Measurements from ENCODE around the gene CHL1. TPM values are rescaled to one million over a fixed set of nuclear protein-coding genes. Genes with fewer than 3 reads are reported as not detected.
A peak's percentile ranks its signal among the peaks of the same experiment; 100 is the strongest.

Gene CHL1
- total RNA-seq, 1 donor from 2014 or later: 252 TPM

DNA sequence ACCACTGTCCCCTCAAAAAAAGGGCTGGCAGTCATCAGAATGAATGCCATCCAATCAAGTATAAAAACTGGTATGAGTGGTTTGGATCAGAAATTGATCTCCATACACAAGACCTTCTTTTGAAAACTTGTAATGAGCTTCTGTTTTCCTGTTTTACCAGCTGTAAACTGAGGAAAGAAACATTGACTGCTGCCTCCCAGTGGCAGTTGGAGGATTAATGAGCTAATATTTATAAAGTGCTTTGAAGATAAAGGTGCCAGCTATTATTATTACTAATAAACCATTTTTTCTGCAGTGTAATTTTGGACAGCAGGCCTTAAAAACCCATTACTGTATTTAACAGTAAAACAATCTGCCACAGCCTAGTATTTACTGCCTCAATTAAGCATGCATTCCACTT, 11.4 kb downstream of the CHL1 start:
- ATAC-seq: no peak
- intact Hi-C loops (cut with DNase I): no loop called here
- DNase-seq (ENCODE audit: low spot score): no peak

DNA sequence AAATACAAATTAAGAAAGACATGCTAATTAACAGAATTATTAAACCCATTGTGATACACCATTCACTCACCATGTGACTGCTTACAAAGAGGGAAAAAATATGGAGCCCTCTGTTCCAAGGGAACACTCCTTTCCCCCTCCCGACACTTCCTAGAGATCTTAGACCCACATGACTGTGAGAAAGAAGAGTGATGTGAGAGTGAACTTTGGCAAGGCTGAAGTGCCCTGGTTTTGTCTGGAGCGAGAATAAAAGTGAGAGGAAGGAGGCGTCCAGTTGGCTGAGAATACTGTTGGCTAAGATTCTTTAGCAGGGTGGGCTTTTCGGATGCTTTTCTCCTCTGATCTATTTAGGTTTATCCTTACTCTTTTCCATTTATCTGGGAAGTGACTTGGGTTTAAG, 14.1 kb downstream of the CHL1 start:
- no peak for DNase-seq (ENCODE audit: low spot score)
- intact Hi-C loops (cut with DNase I): no loop called here
- ATAC-seq: no peak

DNA sequence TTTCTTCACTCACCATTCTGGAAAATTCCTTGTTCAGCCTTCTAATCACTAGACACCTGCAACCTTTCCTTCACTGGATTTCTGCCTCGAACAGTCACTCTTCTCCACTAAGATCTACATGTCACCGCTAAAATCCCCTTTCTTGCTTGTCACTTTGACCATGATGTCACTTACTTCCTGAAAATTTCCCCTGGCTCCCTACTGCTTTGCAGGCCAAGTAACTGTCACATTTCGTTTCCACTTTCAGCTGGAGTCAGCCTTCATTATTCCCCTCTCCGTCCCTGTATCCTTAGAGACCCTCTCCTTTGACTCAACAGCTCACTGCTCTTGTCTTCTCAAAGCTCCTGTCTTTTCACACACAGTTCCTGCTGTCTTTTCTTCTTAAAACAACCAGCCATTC, 15.9 kb downstream of the CHL1 start:
- intact Hi-C loops (cut with DNase I): no loop called here
- ATAC-seq (no peak), DNase-seq (ENCODE audit: low spot score) (no peak)

DNA sequence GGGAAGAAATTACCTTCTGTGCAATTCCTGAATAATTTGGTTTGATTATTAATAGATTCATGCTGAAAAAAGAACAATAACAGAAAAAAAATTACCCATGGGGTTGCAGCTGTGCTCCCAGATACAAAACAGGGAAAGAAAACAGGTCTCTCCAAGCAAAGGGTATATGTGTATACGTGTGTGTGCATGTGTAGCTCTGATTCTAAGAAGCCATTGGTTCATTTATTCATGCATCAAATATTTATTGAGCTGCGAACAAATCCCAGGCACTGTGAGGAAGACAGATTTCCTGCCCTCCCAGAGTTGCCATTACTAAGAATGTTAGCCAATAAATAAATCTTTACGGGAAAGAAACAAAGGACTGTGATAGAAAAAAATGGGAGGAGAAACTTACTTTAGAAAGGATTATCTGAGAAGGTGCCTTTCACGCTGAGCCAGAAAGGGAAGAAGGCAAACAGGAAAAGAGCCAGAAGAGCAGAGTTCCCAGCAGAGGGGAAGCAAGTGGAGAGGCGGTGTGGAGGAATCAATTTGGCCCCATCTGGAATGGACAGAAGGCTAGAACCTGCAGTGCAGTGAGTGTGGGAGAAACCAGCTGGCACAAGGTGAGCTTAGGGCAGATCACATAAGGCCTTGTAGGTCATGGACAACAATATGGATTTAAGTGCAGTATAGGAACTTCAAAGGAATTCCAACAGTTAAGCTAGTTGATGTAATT, 20.7 kb downstream of the CHL1 start:
- DNase-seq (ENCODE audit: low spot score) (no peak), ATAC-seq (no peak)
- intact Hi-C loops (cut with DNase I): no loop called here

DNA sequence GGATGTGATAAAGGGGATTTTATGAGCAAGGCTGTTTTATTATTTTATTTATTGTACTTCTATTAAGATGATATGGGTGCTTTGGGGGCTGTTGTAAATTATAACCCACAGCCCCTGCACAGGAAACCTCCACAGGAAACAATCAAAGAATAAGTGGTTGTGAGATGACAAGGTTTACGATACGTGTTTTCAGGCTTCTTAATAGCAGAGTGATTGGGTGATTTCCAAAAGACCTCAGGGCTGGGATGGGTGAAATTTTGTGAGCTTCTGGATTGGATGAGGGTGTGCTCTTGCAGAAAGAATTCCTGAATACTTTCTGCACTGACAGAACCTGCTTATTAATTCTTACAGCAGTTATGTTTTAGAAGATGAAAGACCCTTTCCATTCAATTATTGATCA, 21.4 kb downstream of the CHL1 start:
- DNase-seq (ENCODE audit: low spot score) (no peak), ATAC-seq (no peak)
- intact Hi-C loops (cut with DNase I): no loop called here

DNA sequence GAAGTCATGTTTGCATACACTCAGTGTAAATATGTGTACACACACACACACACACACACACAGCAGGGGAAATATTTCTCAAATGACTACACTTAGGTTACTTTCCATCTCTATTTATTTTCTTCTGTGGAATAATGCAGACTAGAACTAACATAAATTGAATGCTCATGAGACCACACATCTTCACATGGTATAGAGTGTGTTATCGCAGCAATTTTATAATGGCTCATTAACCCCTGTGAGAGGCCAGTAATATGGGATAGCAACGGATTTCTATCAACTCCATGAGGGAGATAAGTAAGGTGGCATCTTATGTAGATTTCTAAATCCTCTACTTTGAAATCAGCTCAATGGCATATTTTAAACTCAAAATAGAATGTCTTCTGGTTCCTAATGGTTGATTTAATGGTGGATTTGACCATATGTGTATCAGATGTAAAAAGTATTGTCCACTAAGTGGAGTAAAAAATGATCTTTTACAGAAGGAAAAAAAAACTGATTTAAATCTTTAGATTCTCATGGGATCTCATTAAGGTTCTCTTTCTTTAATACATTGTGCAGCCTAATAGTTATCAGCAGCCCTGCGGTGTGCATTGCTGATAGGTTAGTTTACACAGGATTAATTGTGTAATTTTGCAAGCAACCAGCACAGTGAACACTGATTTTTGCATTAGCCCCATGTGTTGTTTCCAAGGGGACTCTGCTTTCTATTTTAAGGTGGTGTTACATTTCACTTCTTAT, 32.0 kb downstream of the CHL1 start:
- intact Hi-C loops (cut with DNase I): no loop called here
- no peak for ATAC-seq
- no peak for DNase-seq (ENCODE audit: low spot score)

DNA sequence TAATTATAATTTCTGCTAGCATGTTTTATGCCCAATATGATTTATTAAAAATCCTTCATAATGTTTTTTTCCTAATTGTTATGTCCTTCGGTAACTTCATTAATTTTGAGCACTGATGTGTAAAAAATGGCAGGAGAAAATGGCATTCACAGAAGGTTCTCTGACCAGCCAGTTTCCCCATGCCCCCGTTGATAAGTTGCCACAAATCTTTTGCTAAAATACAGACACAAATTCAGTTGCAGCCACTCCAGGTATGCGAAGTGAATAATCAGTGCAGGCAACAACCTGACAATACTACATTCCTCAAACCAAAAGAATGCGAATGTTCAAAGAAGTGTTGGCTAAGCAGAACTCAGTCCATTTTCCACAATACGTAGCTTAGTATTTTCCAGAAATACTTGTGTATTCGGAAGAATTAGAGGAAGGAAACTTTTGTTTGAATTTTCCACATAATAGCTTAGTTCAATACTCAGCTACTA, 32.7 kb downstream of the CHL1 start:
- intact Hi-C loops (cut with DNase I): no loop called here
- ATAC-seq (no peak), DNase-seq (ENCODE audit: low spot score) (no peak)

DNA sequence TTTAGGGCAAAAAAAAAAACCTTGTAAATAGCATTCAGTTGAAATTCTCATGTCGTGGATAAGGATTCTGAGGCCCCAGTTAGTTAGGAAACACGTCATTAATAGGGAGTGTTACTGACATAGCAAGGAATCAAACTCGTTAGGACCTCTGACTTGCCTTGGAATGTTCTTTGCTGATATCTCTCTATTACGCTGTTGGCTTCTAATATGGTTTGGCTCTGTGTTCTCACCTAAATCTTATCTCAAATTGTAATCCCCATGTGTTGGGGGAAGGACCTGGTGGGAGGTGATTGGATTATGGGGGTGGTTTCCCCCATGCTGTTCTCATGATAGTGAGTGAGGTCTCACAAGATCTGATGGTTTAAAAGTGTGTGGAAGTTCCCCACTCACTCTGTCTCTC, 40.3 kb downstream of the CHL1 start:
- ATAC-seq (no peak), DNase-seq (ENCODE audit: low spot score) (no peak)
- intact Hi-C loops (cut with DNase I): no loop called here

DNA sequence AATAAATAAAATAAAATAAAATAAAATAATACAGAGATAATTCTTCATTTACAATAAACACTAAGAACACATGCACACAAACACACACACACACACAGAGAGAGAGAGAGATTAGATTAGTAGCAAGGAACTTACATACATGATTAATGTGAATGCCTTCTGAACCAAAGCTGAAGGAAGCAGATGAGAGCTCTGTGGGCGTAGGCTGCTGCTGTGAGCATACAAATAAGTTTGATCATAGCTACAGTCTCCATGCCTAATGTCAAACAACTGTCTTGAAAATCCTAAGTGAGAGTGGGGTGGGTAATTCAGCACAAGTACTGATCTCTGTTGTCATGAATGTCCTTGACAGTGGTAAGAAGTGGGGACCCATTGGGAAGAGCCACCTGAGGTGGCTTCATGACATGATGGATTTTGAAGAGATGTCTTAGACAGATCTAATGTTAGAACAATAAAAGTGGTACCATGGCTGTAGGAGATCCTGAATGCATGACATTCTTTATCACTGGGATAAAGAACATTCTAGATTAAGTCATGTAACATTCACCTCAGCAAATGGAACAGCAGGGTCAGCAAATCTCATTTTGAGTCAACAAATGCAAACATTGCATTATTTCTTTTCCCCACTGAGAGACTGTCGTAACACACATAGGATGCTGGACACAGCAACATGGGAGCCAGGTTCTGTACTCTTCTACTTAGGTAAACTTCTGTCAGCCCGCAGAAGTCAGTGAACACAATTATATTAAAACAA, 46.2 kb downstream of the CHL1 start:
- no peak for DNase-seq (ENCODE audit: low spot score)
- ATAC-seq: no peak

DNA sequence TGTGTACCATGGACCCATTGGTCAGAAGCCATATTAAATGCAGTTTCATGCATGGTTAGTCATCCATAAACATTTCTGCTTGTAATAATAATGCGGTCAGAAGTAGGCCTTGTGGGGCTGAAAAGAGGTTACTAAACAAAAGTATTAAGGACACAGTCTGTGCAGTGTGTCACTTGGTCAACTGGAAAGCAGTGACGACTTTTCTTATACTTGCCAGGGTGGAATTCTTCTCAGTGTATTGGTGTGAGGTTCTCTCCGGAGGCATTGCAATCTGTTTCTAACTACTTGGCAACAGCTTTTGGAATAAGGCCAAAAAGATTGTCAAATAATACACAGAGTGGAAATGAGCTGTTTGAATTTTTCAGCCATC, 46.8 kb downstream of the CHL1 start:
- intact Hi-C loops (cut with DNase I): no loop called here
- peak; percentile 72 for ATAC-seq
- DNase-seq (ENCODE audit: low spot score): no peak

More for the DNA sequence above, 46.2 kb downstream of the CHL1 start:
- intact Hi-C loops (cut with DNase I): no loop called here

DNA sequence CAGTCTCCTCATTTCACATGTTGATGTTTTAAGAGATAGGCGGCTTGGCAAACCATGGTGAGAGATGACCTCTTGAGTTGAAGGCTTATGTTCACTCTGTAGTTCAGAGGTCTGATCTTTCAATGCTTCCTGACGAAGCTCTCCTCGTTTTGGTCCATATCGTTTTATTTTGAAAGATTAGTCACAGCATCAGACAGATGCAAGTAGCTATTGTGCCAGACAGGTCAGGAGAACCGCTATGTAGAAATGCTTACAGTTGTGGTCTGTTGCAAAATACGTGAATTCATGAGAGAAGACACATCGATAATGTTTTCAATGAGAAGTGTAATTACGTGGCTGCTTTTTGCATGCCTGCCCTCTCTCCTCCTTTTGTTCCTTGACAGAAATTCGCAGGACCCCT, 47.5 kb downstream of the CHL1 start:
- intact Hi-C loops (cut with DNase I): no loop called here
- no peak for DNase-seq (ENCODE audit: low spot score)
- ATAC-seq: no peak

DNA sequence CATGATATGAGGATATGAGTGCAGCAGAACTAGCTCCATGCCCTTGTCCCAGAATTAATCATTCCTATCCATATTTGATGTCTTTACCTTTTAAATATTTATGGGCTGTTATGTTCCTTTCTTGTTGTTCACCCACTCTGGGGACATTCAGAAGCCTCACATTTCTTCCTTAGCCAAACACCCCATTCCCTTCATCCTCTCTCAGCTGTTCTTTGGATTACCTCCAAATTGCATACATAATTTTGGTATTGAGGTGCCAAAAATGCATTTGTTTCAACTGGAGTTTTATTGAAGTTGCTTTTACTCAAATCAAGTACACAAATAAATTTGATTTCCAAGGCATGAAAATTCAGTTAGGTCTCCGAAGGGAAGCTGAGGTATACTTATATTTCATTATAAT, 51.4 kb downstream of the CHL1 start:
- ATAC-seq: no peak
- intact Hi-C loops (cut with DNase I): no loop called here
- no peak for DNase-seq (ENCODE audit: low spot score)

DNA sequence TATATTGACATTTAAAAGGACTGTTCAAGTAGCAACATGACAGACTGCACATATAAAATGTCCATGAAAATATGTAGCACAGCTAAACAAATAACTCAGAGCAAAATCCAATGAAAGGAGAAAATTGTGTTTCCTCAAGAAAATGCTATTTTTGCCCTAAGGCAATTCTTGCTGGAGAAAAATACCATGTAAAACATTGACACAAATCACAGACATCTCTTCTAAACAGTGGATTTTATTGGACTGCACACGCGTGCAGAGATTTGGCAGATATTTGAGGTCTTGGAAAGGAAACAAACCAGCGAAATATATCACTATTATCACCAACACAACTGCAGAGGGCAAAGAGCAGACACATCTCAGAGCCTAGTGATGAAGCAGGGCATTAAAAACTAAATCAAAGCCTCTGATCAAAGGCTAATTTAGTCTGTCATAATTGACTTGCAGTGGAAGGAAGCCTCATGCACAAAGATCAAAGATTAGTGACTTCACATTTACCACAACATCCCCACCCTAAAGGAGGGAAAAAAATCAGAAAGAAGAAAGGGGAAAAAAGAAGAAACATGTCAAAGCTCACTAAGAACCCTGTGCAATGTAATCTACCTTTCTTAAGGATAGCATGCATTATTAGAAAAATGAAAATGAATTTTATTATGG, 52.4 kb downstream of the CHL1 start:
- DNase-seq (ENCODE audit: low spot score) (no peak), ATAC-seq (no peak)
- intact Hi-C loops (cut with DNase I): no loop called here

DNA sequence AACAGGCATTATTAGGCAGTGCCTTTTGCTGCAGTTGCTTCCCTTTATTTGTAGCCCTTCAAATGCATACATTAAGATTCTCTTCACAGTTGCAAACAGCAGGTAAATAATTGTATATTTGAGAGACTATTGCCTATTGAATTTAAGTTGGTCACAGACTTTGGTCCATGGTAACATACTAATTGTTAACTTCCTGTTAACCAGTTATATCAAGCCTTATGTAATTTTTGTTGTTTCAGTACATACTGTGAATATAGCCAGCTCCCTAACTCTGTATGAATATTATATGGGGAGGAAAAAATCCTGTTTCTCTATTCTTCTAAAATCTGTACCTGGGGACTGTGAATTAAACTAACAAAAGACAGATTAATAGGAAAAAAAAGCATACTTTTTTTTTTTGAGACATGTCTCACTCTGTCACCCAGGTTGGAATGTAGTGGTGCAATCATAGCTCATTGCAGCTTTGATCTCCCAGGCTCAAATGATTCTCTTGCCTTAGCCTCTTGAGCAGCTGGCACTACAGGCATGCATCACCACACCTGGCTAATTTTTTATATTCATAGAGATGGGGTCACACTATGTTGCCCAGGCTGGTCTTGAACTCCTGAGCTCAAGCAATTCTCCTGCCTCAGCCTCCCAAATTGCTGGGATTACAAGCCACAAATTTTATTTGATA, 53.2 kb downstream of the CHL1 start:
- DNase-seq (ENCODE audit: low spot score): no peak
- intact Hi-C loops (cut with DNase I): no loop called here
- no peak for ATAC-seq

DNA sequence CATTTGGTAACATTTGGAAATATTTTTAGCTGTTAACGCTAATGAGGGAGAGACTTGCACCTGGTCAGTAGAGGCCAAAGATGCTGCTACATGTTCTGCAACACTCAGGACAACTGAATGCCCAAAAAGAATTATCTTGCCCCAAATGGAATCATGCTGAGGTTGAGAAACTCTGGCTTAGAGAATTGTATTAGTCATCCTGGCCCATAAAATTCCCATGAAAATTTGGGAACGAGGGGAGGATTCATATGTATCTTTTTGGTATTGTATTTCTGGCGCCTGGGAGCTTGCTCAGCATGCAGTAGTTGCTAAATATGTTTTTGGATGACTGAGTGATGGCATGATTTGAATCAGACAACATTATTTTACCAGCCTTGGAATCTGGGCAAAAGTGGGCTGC, 59.9 kb downstream of the CHL1 start:
- peak; percentile 62 for ATAC-seq
- intact Hi-C loops (cut with DNase I): no loop called here
- DNase-seq (ENCODE audit: low spot score): no peak

DNA sequence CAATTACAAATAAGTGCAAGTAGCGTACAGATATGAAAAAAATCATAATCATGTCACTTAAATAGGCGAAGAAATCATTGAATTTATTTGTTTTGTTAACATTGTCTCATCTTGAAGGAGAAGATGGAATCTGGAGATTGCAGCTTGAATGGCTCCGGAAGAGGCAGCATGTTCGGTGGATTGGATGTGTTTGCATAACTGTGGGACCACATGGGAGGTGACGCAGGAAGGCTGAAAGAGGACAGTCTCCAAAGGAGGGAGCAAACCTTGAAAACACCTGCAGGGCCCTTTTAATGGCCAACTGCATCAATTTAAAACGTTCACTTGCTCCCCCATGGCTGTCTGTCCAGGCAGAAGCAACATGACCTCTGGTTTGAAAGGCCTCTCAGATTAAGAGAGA, 61.3 kb downstream of the CHL1 start:
- DNase-seq (ENCODE audit: low spot score): no peak
- intact Hi-C loops (cut with DNase I): no loop called here
- peak; percentile 50 for ATAC-seq

DNA sequence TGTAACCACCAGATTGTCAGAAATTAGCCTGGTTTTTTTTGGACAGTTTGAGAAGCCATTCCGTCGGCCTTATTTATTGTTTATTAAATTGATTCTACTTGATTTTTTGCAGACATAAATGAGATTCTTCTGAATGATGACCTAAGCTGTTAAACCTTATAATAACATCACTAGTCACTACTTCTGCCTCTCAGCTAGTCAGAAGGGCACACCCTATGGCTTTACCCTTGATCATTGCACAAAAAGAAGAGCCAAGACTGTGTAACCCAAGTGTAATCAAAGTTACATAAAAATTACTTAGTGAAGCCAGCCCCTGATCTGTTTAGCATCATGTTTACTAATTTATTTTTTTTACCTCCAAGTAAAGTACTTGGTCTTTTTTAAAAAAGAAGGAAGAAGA, 64.3 kb downstream of the CHL1 start:
- DNase-seq (ENCODE audit: low spot score): no peak
- intact Hi-C loops (cut with DNase I): no loop called here
- no peak for ATAC-seq

DNA sequence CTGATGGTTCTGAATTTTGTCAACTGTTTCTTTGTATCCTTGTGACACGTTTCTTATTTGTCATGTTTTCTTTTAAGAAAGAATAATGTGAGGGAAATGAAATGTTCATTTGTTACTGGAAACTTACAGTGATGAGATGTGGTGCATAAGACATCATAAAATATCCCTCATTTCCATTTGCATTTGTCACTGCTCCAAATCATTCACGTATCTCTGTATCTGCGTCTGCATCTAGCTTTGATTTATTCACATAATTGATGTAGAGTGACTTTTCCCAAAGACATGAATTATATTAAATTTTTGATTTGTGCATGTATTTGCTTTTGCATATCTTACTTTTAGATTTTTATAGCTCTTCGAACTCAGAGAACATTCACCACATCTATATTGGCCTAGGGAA, 66.8 kb downstream of the CHL1 start:
- intact Hi-C loops (cut with DNase I): no loop called here
- ATAC-seq: no peak
- no peak for DNase-seq (ENCODE audit: low spot score)

Measured in sciatic nerve (tissue), 2 donors.